ENCODE results near the gene CD8B.
"Not testable (repeated sequence)": the region's sequence is repeated elsewhere in the genome, so short reads cannot be mapped to it uniquely, and the experiment has no call there.

- TF ChIP-seq, protein P1, sequence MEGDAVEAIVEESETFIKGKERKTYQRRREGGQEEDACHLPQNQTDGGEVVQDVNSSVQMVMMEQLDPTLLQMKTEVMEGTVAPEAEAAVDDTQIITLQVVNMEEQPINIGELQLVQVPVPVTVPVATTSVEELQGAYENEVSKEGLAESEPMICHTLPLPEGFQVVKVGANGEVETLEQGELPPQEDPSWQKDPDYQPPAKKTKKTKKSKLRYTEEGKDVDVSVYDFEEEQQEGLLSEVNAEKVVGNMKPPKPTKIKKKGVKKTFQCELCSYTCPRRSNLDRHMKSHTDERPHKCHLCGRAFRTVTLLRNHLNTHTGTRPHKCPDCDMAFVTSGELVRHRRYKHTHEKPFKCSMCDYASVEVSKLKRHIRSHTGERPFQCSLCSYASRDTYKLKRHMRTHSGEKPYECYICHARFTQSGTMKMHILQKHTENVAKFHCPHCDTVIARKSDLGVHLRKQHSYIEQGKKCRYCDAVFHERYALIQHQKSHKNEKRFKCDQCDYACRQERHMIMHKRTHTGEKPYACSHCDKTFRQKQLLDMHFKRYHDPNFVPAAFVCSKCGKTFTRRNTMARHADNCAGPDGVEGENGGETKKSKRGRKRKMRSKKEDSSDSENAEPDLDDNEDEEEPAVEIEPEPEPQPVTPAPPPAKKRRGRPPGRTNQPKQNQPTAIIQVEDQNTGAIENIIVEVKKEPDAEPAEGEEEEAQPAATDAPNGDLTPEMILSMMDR (IDR thresholded peaks at IDR 0.05; ENCODE audit: insufficient read depth, low read length) = not testable (repeated sequence)
- TF ChIP-seq POLR2AphosphoS5 (IDR thresholded peaks at IDR 0.05; ENCODE audit: low read depth) = not testable (repeated sequence)
- TF ChIP-seq, protein P2, sequence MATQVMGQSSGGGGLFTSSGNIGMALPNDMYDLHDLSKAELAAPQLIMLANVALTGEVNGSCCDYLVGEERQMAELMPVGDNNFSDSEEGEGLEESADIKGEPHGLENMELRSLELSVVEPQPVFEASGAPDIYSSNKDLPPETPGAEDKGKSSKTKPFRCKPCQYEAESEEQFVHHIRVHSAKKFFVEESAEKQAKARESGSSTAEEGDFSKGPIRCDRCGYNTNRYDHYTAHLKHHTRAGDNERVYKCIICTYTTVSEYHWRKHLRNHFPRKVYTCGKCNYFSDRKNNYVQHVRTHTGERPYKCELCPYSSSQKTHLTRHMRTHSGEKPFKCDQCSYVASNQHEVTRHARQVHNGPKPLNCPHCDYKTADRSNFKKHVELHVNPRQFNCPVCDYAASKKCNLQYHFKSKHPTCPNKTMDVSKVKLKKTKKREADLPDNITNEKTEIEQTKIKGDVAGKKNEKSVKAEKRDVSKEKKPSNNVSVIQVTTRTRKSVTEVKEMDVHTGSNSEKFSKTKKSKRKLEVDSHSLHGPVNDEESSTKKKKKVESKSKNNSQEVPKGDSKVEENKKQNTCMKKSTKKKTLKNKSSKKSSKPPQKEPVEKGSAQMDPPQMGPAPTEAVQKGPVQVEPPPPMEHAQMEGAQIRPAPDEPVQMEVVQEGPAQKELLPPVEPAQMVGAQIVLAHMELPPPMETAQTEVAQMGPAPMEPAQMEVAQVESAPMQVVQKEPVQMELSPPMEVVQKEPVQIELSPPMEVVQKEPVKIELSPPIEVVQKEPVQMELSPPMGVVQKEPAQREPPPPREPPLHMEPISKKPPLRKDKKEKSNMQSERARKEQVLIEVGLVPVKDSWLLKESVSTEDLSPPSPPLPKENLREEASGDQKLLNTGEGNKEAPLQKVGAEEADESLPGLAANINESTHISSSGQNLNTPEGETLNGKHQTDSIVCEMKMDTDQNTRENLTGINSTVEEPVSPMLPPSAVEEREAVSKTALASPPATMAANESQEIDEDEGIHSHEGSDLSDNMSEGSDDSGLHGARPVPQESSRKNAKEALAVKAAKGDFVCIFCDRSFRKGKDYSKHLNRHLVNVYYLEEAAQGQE (IDR thresholded peaks at IDR 0.05; ENCODE audit: insufficient replicate concordance, low read depth) = not testable (repeated sequence)
Measured at GRCh38 chr2:86862380-86862703, 656 bp upstream of the CD8B start.
